ENCODE measurements around the gene KCNB1.

The KCNB1 gene

DNA sequence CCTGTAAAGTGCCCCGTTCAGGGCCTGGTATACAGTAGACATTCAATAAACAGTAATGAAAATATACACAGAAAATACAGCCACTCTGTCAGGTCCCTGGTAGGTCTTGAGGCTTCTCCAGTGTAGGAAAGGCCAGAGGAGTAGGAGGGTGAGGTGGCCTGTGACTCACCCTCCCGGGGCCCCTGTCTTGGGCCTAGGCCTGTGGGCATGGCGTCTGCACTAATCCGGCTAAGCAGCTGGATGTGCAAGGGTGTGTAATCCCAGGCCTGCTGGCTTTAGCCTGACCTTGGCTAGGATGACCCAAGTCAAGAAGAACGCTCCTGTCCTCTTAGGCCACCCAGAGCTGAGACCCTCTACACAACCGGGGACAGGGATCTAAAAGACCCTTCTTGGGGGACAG is 84.9 kb downstream of the KCNB1 start:
- TF ChIP-seq CTCF (IDR thresholded peaks at IDR 0.05; ENCODE audit: low read depth, low read length), result no peak
- peak; percentile 2 for DNase-seq (ENCODE audit: low read depth, low spot score)
- H3K4me3 ChIP-seq (ENCODE audit: low read depth, low read length), result no peak overlapping the region
- in situ Hi-C loops (cut with HindIII; ENCODE audit: low sequenced_read_pairs), result no loop called here

DNA sequence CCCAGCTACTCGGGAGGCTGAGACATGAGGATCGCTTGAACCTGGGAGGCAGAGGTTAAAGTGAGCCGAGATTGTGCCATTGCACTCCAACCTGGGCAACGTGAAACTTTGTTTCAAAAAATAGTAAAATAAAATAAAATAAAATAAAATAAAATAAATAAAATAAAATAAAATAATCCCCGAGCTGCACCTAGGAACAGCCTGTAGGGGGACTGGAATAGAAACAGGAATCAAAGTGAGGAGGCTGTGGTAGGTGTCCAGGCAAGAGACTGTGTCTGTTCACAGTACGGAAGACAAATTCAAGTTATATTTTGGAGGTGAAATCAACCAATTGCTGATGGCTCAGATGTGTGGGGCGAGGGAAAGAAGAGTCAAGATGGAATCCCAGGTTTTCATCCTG is 86.2 kb downstream of the KCNB1 start:
- in situ Hi-C loops (cut with HindIII; ENCODE audit: low sequenced_read_pairs), result no loop called here
- no peak overlapping the region for H3K4me3 ChIP-seq (ENCODE audit: low read depth, low read length)
- no peak for DNase-seq (ENCODE audit: low read depth, low spot score)
- TF ChIP-seq CTCF (IDR thresholded peaks at IDR 0.05; ENCODE audit: low read depth, low read length), result peak; percentile 26

DNA sequence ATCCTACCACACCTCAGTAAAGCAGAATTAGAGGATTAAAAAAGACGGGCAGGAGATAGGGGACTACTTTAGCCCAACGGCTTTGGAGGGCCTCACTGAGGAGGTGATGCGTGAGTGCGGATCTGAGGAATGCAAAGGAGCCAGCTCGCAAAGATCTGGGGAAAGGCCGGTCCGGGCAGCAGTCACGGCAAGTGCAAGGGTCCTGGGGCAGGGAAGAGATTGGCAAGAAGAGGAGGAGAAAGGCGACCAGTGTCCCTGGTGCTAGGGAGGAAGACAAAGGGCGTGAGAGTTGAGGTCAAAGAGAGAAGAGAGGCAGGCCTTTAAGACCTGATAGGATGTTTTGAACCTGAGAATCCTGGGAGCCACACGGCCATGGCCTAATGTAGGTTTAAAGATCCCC is 86.8 kb downstream of the KCNB1 start:
- in situ Hi-C loops (cut with HindIII; ENCODE audit: low sequenced_read_pairs), result no loop called here
- no peak for TF ChIP-seq CTCF (IDR thresholded peaks at IDR 0.05; ENCODE audit: low read depth, low read length)

DNA sequence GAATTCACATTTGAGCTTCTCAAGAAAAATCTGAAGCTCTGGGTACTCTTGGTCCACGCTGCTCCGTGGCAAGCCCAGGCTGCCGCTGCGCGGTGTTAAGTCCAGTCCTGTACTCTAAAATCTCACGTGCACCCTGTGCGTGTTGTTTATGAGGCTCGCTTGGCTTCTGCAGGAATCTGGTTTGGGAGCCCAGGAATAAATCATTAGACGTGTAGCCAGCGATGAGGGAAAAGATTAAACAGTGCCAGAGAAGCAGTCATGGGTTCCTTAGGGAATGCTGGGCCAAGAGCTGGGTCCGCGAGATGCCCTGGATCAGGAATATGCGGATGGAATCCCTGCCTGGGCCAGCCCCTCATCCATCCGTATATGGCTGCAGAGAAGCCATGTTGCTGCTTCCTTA is 87.3 kb downstream of the KCNB1 start:
- no peak for DNase-seq (ENCODE audit: low read depth, low spot score)
- in situ Hi-C loops (cut with HindIII; ENCODE audit: low sequenced_read_pairs), result no loop called here
- no peak for TF ChIP-seq CTCF (IDR thresholded peaks at IDR 0.05; ENCODE audit: low read depth, low read length)
- no peak overlapping the region for H3K4me3 ChIP-seq (ENCODE audit: low read depth, low read length)

More for the DNA sequence above, 86.8 kb downstream of the KCNB1 start:
- H3K4me3 ChIP-seq (ENCODE audit: low read depth, low read length), result no peak overlapping the region
- DNase-seq (ENCODE audit: low read depth, low spot score), result no peak

- DNase-seq (ENCODE audit: low read depth, low spot score), result no peak
- no peak for TF ChIP-seq CTCF (IDR thresholded peaks at IDR 0.05; ENCODE audit: low read depth, low read length)
- in situ Hi-C loops (cut with HindIII; ENCODE audit: low sequenced_read_pairs), result no loop called here
- no peak overlapping the region for H3K4me3 ChIP-seq (ENCODE audit: low read depth, low read length)
Observed at GRCh38 chr20:49394757-49395156, 87.7 kb downstream of the KCNB1 start.

- H3K4me3 ChIP-seq (ENCODE audit: low read depth, low read length), result no peak overlapping the region
- DNase-seq (ENCODE audit: low read depth, low spot score), result no peak
- TF ChIP-seq CTCF (IDR thresholded peaks at IDR 0.05; ENCODE audit: low read depth, low read length), result no peak
- in situ Hi-C loops (cut with HindIII; ENCODE audit: low sequenced_read_pairs), result no loop called here
Observed at GRCh38 chr20:49394264-49394663, 88.2 kb downstream of the KCNB1 start.

DNA sequence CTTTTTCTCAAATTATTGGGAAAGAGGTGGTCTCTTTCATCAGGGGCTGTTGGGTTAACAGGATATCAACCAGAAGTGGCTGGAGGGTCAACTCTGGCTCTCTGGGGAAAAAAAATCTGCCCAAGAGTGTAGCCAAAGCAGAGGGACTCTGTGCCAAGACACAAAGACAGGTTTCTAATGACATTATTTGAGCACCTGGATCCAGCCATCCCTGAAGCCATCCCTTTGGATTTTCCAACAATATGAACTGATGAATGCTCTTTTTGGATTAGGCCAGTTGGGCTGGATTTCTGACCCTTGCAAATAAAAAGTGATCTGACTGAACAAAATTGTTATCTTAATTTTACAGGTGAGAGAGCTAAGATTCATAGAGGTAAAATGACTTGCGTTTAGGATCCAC is 88.7 kb downstream of the KCNB1 start:
- no peak for TF ChIP-seq CTCF (IDR thresholded peaks at IDR 0.05; ENCODE audit: low read depth, low read length)
- no peak overlapping the region for H3K4me3 ChIP-seq (ENCODE audit: low read depth, low read length)
- in situ Hi-C loops (cut with HindIII; ENCODE audit: low sequenced_read_pairs), result no loop called here
- no peak for DNase-seq (ENCODE audit: low read depth, low spot score)
